Measurements from ENCODE around the gene EIF3F. TPM values are rescaled to one million over a fixed set of nuclear protein-coding genes. Genes with fewer than 3 reads are reported as not detected.
"Not testable (repeated sequence)": the region's sequence is repeated elsewhere in the genome, so short reads cannot be mapped to it uniquely, and the experiment has no call there.

The EIF3F gene
- total RNA-seq, 1 donor from 2014 or later = 239 TPM

- Mint-ChIP-seq H3K9me3 (no peaks in the 10 kb centered on the region), H3K27ac (no peak overlapping the region), H3K4me3 (ENCODE audit: low read depth) (no peak overlapping the region), H3K36me3 (ENCODE audit: low read depth) (no peaks in the 10 kb centered on the region), H3K4me1 (ENCODE audit: low read depth) (no peaks in the 10 kb centered on the region), H3K27me3 (ENCODE audit: low read depth) (peaks cover 3% of the 10 kb centered on the region)
- no peak for DNase-seq (ENCODE audit: low spot score)
- intact Hi-C loops (cut with micrococcal nuclease) = no loop called here
Observed at GRCh38 chr11:7969756-7970646, 17.1 kb upstream of the EIF3F start.

DNA sequence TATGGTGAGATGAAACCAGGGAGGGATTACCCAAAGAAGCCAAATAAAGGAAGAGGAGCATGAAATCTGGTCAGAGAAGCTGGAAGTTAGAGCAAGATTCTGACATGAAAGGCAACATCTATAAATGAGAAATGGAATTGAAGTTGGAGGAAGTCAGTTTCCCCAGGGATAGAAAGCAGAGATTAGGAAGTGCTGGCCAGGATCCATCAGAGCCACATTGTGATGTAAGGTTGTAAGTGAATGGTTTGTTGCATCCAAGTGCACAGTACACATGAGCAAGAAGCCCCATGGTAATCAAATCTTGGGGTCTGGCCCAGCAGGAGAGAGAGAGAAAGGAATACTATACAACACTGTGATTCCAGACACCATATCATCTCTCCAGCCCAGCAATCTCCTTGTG is 15.3 kb upstream of the EIF3F start:
- DNase-seq (ENCODE audit: low spot score) = no peak
- Mint-ChIP-seq H3K27me3 (ENCODE audit: low read depth) (peaks cover 3% of the 10 kb centered on the region), H3K4me1 (ENCODE audit: low read depth) (no peaks in the 10 kb centered on the region), H3K9me3 (no peaks in the 10 kb centered on the region), H3K36me3 (ENCODE audit: low read depth) (no peaks in the 10 kb centered on the region), H3K27ac (no peak overlapping the region), H3K4me3 (ENCODE audit: low read depth) (no peak overlapping the region)
- intact Hi-C loops (cut with micrococcal nuclease) = no loop called here

- intact Hi-C loops (cut with micrococcal nuclease) = no loop called here
- DNase-seq (ENCODE audit: low spot score) = no peak
- Mint-ChIP-seq H3K36me3 (ENCODE audit: low read depth) (no peaks in the 10 kb centered on the region), H3K27me3 (ENCODE audit: low read depth) (peaks cover 3% of the 10 kb centered on the region), H3K4me1 (ENCODE audit: low read depth) (no peaks in the 10 kb centered on the region), H3K9me3 (no peaks in the 10 kb centered on the region), H3K27ac (no peak overlapping the region), H3K4me3 (ENCODE audit: low read depth) (no peak overlapping the region)
Observed at GRCh38 chr11:7973011-7973410, 14.1 kb upstream of the EIF3F start.

DNA sequence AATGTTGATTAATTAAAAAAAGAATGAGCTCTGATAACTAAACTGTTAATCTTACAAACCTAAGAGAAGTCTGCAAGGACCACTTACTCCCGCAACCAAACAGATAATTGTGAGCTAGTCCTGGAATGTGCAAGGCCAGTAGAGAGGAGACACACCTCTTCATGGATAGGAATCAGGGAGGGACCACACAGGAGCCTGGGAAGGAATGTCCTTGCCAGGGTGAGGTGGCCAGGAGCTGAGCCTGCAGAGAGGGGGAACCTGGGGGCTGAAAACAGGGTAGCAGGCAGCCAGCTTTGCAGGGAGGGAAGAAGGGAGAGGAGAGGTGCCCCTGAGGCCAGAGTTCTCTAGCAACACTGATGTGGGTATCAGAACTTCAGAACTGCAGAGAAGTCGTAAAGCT is 12.5 kb upstream of the EIF3F start:
- H3K9me3 Mint-ChIP-seq = no peaks in the 10 kb centered on the region
- H3K4me3 Mint-ChIP-seq (ENCODE audit: low read depth) = no peak overlapping the region
- no peaks in the 10 kb centered on the region for H3K27me3 Mint-ChIP-seq (ENCODE audit: low read depth)
- H3K27ac Mint-ChIP-seq = no peak overlapping the region
- no peaks in the 10 kb centered on the region for H3K36me3 Mint-ChIP-seq (ENCODE audit: low read depth)
- intact Hi-C loops (cut with micrococcal nuclease) = no loop called here
- H3K4me1 Mint-ChIP-seq (ENCODE audit: low read depth) = no peaks in the 10 kb centered on the region
- no peak for DNase-seq (ENCODE audit: low spot score)

DNA sequence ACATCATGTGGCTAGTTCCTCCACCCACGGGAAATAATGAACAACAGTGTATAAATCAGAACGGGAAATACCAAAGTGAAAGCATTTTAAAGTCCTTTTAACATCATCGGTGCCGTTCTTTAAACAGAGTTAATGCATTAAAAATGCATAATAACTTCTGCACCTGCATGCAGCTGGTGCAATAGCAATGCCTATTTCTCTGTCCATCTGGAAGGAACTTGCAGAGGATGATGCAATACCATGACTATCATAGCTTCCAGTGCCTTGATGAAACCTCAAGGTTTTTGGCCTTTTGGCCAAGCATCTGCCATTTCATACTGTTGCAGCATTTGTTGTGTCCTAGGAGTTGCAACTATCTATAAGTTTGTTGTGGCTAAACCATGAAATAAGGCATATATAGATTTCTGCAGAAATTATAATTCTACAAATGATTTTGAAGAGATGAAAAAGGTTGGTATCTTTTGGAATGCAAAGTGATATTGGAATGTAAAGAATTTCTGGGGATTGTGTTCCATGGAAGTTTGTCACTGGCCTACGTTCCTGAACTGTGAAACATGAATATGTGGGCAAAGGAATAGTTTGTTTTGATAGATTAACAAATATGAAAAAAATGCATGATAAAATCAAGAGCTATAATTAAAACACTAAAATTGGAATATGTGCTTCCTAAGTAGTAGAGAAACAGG is 9.8 kb upstream of the EIF3F start:
- no peak overlapping the region for H3K27ac Mint-ChIP-seq
- no peaks in the 10 kb centered on the region for H3K9me3 Mint-ChIP-seq

GRCh38 chr11:7981619-7982157 is 5.4 kb upstream of the EIF3F start:
- Mint-ChIP-seq H3K4me1 (ENCODE audit: low read depth) (peaks cover 8% of the 10 kb centered on the region), H3K27ac (no peak overlapping the region), H3K4me3 (ENCODE audit: low read depth) (no peak overlapping the region), H3K9me3 (no peaks in the 10 kb centered on the region), H3K27me3 (ENCODE audit: low read depth) (no peaks in the 10 kb centered on the region), H3K36me3 (ENCODE audit: low read depth) (no peaks in the 10 kb centered on the region)
- intact Hi-C loops (cut with micrococcal nuclease) = loop anchor here (10.0 kb wide), 2 partner anchors 467 to 703 kb away; partner anchors contain the start of genes PPFIBP2, RPL27A and TRIM66
- no peak for DNase-seq (ENCODE audit: low spot score)

More for the DNA sequence above, 9.8 kb upstream of the EIF3F start:
- H3K4me3 Mint-ChIP-seq (ENCODE audit: low read depth) = no peak overlapping the region
- H3K36me3 Mint-ChIP-seq (ENCODE audit: low read depth) = no peaks in the 10 kb centered on the region
- intact Hi-C loops (cut with micrococcal nuclease) = no loop called here
- DNase-seq (ENCODE audit: low spot score) = no peak
- H3K27me3 Mint-ChIP-seq (ENCODE audit: low read depth) = no peaks in the 10 kb centered on the region
- H3K4me1 Mint-ChIP-seq (ENCODE audit: low read depth) = no peaks in the 10 kb centered on the region

- Mint-ChIP-seq H3K27me3 (ENCODE audit: low read depth) (no peaks in the 10 kb centered on the region), H3K4me3 (ENCODE audit: low read depth) (no peak overlapping the region), H3K4me1 (ENCODE audit: low read depth) (peaks cover 10% of the 10 kb centered on the region), H3K27ac (no peak overlapping the region), H3K36me3 (ENCODE audit: low read depth) (peaks cover 1% of the 10 kb centered on the region), H3K9me3 (no peaks in the 10 kb centered on the region)
- DNase-seq (ENCODE audit: low spot score) = no peak
- intact Hi-C loops (cut with micrococcal nuclease) = loop anchor here (10.0 kb wide), 2 partner anchors 468 to 702 kb away; partner anchors contain the start of genes PPFIBP2, RPL27A and TRIM66
Observed at GRCh38 chr11:7982582-7983119, 4.5 kb upstream of the EIF3F start.

DNA sequence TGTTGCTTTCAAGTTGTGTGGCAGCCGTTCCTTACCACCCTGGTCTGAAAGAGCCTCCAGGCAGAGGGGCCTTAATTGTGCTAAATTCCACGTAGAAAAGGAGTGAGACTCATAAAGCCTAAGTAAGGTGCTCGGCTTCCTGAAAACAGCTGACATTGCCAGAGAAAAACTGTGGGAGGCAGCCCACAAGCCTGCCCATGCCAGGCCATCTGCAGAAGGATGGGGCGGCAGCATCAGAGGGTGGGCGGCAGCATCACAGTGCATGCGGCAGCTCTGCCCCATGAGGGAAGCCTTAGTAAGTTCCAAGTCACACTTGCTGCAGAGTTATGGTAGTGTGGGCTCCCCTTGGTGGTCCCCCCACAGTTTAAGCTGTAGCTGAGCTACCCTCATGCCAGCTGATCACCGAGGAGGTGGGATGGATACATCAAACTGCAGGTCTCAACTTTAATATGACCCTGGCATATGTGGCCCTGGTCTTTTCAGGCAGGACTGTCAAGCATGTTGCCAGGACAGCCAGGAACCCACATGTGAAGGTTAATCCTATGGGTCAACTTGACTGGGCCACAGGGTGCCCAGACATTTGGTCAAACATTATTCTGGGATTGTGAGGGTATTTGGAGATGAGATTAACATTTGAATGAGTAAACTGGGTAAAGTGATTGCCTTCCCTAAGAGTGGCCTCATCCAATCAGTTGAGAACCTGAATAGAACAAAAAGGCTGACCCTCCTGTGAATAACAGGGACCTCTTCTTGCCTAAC is 3.1 kb upstream of the EIF3F start:
- Mint-ChIP-seq H3K4me1 (ENCODE audit: low read depth) (peaks cover 18% of the 10 kb centered on the region), H3K9me3 (no peaks in the 10 kb centered on the region), H3K36me3 (ENCODE audit: low read depth) (peaks cover 6% of the 10 kb centered on the region), H3K27ac (no peak overlapping the region), H3K4me3 (ENCODE audit: low read depth) (no peak overlapping the region), H3K27me3 (ENCODE audit: low read depth) (no peaks in the 10 kb centered on the region)
- DNase-seq (ENCODE audit: low spot score) = no peak
- intact Hi-C loops (cut with micrococcal nuclease) = loop anchor here (10.0 kb wide), 2 partner anchors 469 to 701 kb away; partner anchors contain the start of genes PPFIBP2, RPL27A and TRIM66

GRCh38 chr11:7987560-7987883 is 385 bp downstream of the EIF3F start:
- H3K4me1 Mint-ChIP-seq (ENCODE audit: low read depth) = peaks cover 32% of the 10 kb centered on the region
- not testable (repeated sequence) for DNase-seq (ENCODE audit: low spot score); H3K27me3 Mint-ChIP-seq (ENCODE audit: low read depth); H3K9me3 Mint-ChIP-seq
- intact Hi-C loops (cut with micrococcal nuclease) = loop anchor here (1.0 to 10.0 kb wide), 4 partner anchors 95 to 890 kb away; partner anchors contain the start of genes PPFIBP2, RPL27A and TRIM66
- peaks cover 29% of the 10 kb centered on the region for H3K36me3 Mint-ChIP-seq (ENCODE audit: low read depth)
- peak overlapping the region; percentile 98 for H3K4me3 Mint-ChIP-seq (ENCODE audit: low read depth)
- H3K27ac Mint-ChIP-seq = peak overlapping the region; percentile 86

- intact Hi-C loops (cut with micrococcal nuclease) = no loop called here
- no peaks in the 10 kb centered on the region for H3K27me3 Mint-ChIP-seq (ENCODE audit: low read depth)
- H3K36me3 Mint-ChIP-seq (ENCODE audit: low read depth) = peaks cover 84% of the 10 kb centered on the region
- H3K4me1 Mint-ChIP-seq (ENCODE audit: low read depth) = peaks cover 9% of the 10 kb centered on the region
- no peak overlapping the region for H3K27ac Mint-ChIP-seq
- no peaks in the 10 kb centered on the region for H3K9me3 Mint-ChIP-seq
- H3K4me3 Mint-ChIP-seq (ENCODE audit: low read depth) = no peak overlapping the region
- no peak for DNase-seq (ENCODE audit: low spot score)
Observed at GRCh38 chr11:7994581-7995278, 7.6 kb downstream of the EIF3F start.

GRCh38 chr11:7999795-8000194 is 12.7 kb downstream of the EIF3F start:
- peaks cover 1% of the 10 kb centered on the region for H3K4me1 Mint-ChIP-seq (ENCODE audit: low read depth)
- H3K9me3 Mint-ChIP-seq = no peaks in the 10 kb centered on the region
- no peak overlapping the region for H3K4me3 Mint-ChIP-seq (ENCODE audit: low read depth)
- DNase-seq (ENCODE audit: low spot score) = no peak
- no peak overlapping the region for H3K27ac Mint-ChIP-seq
- peaks cover 53% of the 10 kb centered on the region for H3K36me3 Mint-ChIP-seq (ENCODE audit: low read depth)
- no peaks in the 10 kb centered on the region for H3K27me3 Mint-ChIP-seq (ENCODE audit: low read depth)
- intact Hi-C loops (cut with micrococcal nuclease) = no loop called here

- Mint-ChIP-seq H3K4me3 (ENCODE audit: low read depth) (no peak overlapping the region), H3K36me3 (ENCODE audit: low read depth) (peaks cover 47% of the 10 kb centered on the region), H3K27ac (peak overlapping the region; percentile 3), H3K27me3 (ENCODE audit: low read depth) (no peaks in the 10 kb centered on the region), H3K4me1 (ENCODE audit: low read depth) (no peaks in the 10 kb centered on the region), H3K9me3 (no peaks in the 10 kb centered on the region)
- DNase-seq (ENCODE audit: low spot score) = no peak
- intact Hi-C loops (cut with micrococcal nuclease) = no loop called here
Observed at GRCh38 chr11:8000390-8000789, 13.3 kb downstream of the EIF3F start.
